HG03064 (cell line): ENCODE data around the gene NDUFB11.

Experiments
- ATAC-seq: cut with Tn5 transposase; IDR thresholded peaks from one replicate; pipeline ENCODE4 v1.9.1; 2021; ENCODE audit warnings: low read depth; ENCODE audit not compliant: unreplicated experiment

The NDUFB11 gene

GRCh38 chrX:47175588-47175980 is 31.1 kb upstream of the NDUFB11 start:
- no peak for ATAC-seq

GRCh38 chrX:47174846-47175587 is 30.5 kb upstream of the NDUFB11 start:
- no peak for ATAC-seq

GRCh38 chrX:47174376-47174775 is 29.9 kb upstream of the NDUFB11 start:
- no peak for ATAC-seq

GRCh38 chrX:47172971-47173792 is 28.7 kb upstream of the NDUFB11 start:
- no peak for ATAC-seq

GRCh38 chrX:47172549-47172948 is 28.0 kb upstream of the NDUFB11 start:
- no peak for ATAC-seq

- no peak for ATAC-seq
These were observed 27.5 kb upstream of the NDUFB11 start for GRCh38 chrX:47171996-47172395.

GRCh38 chrX:47170861-47171692 is 26.6 kb upstream of the NDUFB11 start:
- ATAC-seq, result no peak

GRCh38 chrX:47169726-47170515 is 25.4 kb upstream of the NDUFB11 start:
- ATAC-seq, result no peak

- no peak for ATAC-seq
These were observed 24.8 kb upstream of the NDUFB11 start for GRCh38 chrX:47169273-47169672.

- no peak for ATAC-seq
These were observed 24.1 kb upstream of the NDUFB11 start for GRCh38 chrX:47168495-47169073.

- ATAC-seq, result no peak
These were observed 21.6 kb upstream of the NDUFB11 start for GRCh38 chrX:47166126-47166525.

- ATAC-seq, result no peak
These were observed 19.9 kb upstream of the NDUFB11 start for GRCh38 chrX:47164420-47164819.

- ATAC-seq, result no peak
These were observed 18.6 kb upstream of the NDUFB11 start for GRCh38 chrX:47162927-47163583.

GRCh38 chrX:47160781-47161180 is 16.3 kb upstream of the NDUFB11 start:
- no peak for ATAC-seq

GRCh38 chrX:47158781-47159180 is 14.3 kb upstream of the NDUFB11 start:
- no peak for ATAC-seq

- no peak for ATAC-seq
These were observed 13.6 kb upstream of the NDUFB11 start for GRCh38 chrX:47158131-47158530.

- no peak for ATAC-seq
These were observed 12.4 kb upstream of the NDUFB11 start for GRCh38 chrX:47156611-47157520.

GRCh38 chrX:47151435-47151834 is 6.9 kb upstream of the NDUFB11 start:
- ATAC-seq, result no peak
